HG03139 (cell line): ENCODE data around the gene INPPL1.

Source experiments
- ATAC-seq: cut with Tn5 transposase; IDR thresholded peaks from one replicate; pipeline ENCODE4 v1.9.1; 2021; ENCODE audit not compliant: unreplicated experiment

The INPPL1 gene

DNA sequence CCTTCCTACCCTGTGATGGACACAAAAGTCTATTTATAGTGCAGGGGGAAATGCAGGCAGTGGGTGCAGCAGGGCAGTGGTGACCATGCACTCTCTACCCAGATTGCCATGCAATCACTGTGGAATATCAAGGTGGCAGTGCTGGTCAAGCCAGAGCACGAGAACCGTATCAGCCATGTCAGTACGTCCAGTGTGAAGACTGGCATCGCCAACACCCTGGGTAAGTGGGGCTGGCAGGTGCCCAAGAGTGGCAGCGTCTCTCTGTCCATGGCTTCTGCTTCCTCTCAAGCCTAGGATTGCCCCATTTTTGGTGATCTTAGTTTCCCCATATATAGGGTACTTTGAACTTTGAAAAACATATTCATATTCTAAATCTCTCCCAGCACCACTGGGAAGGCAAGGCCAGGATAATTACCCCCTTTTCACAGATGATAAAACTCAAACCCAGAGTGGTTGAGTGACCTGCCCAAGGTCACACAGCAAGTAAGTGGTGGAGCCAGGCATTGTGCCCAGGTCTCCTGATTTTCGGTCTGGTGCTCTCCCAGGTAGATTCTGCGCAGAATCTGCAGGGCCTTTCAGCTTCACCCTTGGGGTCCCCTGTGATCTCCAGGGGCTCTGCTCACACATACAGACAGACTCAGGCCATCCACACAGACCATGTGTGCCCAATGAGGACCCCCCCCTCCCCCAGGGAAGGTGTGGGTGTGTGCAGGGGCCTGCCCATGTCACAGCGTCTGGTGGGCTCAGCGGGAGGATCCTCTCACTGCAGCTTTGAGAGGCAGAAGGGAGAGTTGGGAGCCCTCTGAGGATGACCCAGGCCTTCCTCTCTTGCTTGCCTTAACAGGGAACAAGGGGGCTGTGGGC, 7.1 kb downstream of the INPPL1 start:
- ATAC-seq = no peak

DNA sequence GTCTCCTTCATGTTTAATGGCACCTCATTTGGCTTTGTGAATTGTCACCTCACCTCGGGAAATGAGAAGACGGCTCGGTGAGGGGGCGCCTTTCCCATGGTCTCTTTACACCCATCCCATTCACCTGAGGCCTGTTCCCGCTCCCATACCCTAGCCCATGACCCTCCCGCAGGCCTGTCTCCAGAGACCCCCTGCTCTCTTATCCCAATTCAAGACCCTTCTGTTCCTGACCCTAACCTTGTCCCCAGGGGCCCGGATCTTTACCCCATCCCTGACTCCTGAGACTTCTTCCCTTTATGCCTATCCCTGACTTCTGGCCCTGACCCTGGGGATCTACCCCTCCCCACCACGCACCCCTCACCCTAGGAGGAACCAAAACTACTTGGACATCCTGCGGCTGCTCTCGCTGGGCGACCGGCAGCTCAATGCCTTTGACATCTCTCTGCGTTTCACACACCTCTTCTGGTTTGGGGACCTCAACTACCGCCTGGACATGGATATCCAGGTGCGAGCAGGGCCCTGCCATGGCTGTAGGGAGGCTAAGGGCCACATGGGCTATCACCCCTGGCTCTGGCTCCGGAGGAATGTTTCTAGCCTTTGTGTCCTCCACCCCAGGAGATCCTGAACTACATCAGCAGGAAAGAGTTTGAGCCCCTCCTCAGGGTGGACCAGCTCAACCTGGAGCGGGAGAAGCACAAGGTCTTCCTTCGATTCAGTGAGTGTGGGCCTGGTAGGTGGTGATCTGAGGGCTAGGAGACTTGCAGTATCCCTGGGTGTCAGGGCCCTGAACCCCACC, 7.9 kb downstream of the INPPL1 start:
- no peak for ATAC-seq

DNA sequence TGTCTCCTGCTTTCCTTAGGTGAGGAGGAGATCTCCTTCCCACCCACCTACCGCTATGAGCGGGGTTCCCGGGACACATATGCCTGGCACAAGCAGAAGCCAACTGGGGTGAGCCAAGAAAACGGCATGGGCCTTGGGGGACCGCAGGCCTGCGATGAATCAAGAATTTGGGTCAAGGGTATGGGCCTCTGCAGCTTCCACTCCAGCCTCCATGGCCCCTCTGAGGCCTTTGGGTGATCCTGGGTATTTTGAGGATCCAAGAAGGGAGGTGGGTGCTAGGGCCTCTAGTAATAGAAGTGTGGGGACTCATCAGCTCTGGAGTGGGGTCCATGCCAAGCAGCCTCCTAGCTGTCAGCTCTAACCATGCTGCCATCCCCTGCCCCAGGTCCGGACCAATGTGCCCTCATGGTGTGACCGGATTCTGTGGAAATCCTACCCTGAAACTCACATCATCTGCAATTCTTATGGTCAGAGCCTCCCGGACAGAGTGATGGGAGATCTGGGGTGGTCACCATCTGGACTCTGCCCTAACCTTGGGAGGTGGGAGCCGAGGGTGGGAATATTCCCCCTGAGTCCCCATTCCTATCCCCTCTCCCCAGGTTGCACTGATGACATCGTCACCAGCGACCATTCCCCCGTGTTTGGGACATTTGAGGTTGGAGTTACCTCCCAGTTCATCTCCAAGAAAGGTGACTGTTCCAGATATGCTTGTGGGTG, 8.6 kb downstream of the INPPL1 start:
- no peak for ATAC-seq

DNA sequence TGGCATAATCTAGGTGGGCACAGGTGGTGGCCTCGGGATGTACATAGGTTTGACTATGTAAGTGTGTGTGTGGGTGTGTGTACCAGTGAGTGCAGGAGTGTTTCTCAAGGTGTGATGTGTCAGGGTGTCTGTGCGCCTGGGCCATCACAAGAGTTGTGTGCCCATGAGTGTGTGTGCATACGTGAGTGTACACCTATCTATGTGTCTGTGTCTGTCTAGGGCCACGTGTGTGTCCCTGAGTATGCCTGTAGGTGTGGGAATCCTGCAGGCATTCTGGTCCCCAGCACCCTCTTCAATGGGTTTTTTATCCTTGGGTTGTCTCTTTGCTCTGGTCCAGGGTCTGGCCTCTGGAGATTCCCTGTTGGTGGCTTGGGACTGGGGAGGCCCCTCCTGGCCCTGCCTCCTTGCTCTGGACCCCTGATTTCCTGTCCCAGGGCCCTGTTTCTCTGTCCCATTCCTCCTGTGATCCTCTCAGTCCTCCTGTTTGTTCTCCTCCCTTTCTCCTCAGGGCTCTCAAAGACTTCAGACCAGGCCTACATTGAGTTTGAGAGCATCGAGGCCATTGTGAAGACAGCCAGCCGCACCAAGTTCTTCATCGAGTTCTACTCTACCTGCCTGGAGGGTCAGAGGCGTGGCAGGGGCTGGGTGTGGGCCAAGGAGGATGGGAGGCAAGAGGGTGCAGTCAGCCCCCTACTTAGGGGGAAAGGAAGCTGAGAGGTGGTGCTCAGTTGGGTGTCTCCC, 9.4 kb downstream of the INPPL1 start:
- no peak for ATAC-seq

DNA sequence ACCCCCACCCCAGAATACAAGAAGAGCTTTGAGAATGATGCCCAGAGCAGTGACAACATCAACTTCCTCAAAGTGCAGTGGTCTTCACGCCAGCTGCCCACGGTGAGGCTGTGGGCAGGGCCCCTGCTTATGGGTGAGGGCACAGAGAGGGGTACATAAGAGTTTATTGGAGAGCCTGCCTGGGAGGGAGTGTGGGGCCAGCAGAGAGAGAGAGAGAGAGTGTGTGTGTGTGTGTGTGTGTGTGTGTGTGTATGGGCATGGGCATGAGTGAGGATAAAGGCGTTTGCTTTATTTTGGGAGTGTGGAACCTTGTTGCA, 9.9 kb downstream of the INPPL1 start:
- no peak for ATAC-seq

DNA sequence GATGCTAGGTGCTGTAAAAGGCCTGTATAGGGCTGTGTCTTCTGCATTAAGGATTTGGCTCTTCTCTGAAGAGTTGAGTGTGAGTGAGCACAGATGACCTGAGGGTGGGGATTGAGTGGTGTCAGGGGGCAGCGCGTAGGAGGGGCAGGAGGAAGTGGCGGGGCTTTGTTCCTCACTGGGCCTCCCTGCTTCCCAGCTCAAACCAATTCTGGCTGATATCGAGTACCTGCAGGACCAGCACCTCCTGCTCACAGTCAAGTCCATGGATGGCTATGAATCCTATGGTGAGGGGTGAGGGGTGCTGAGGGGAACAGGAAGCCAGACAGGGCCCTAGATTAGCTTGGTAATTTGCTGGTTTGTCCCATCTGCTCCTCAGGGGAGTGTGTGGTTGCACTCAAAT, 10.4 kb downstream of the INPPL1 start:
- no peak for ATAC-seq

DNA sequence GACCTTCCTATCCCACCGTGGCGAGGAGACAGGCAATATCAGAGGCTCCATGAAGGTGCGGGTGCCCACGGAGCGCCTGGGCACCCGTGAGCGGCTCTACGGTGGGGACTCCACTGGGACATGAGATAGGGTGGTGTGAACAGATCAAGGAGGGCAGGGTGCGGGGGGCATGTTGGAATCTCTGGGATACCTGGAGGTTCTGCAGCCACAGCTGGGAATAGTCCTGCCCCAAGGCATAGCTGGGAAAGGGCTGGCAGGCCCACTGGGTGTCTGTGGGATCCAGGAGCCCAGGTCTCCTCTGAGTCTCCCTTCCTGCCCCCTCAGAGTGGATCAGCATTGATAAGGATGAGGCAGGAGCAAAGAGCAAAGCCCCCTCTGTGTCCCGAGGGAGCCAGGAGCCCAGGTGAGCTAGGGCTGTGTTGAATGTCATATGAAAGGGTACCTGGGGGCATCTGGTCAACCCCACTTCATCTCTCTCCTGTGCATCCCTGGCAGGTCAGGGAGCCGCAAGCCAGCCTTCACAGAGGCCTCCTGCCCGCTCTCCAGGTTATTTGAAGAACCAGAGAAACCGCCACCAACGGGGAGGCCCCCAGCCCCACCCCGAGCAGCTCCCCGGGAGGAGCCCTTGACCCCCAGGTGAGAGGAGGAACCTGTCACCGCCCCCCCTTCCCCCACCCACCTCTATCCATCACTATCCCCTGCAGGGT, 10.9 kb downstream of the INPPL1 start:
- no peak for ATAC-seq

DNA sequence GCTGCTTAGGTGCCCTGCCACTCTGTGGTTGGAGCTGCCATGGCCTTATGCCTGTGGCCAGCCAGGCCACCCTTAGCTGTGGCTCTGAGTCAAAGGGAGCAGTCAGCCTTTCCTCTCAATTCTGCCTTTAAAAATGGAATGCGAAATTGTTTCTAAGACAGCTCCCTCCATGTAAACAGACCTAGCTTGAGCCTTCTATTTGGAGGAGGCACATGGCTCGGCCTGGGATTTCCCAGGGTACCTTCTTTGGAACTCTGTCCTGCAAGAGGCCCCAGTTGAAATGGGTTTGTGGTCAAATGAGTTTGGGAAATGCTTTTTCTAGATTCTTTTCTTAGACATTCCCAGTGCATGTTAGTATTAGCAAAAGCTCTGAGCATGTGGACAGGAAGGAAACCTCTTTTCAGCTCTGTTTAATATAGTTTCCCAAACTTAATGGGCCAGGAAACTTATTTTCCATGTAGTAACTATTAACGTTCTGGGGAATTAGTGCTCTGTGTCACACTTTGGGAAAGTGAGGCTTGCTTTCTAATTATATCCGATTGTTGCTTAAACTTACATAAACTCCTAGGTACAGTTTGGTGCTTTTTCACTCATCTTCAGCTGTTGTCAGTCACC, 11.6 kb downstream of the INPPL1 start:
- ATAC-seq = no peak

DNA sequence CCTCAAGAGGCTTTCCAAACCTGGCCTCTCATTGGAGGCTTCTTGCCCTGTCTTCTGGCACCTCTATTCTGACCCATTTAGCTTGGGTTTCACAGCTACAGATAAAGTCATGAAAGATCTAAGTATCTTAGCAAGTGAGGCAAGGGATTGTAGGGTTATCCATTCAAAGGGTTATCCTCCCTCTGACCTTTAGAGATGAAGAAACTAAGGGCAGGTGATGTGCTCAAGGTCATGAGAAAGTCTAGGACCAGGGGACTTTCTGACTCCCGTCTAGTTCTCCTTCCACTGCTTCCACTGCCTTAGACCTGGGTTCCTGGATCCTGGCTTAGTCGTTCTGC, 12.2 kb downstream of the INPPL1 start:
- no peak for ATAC-seq

DNA sequence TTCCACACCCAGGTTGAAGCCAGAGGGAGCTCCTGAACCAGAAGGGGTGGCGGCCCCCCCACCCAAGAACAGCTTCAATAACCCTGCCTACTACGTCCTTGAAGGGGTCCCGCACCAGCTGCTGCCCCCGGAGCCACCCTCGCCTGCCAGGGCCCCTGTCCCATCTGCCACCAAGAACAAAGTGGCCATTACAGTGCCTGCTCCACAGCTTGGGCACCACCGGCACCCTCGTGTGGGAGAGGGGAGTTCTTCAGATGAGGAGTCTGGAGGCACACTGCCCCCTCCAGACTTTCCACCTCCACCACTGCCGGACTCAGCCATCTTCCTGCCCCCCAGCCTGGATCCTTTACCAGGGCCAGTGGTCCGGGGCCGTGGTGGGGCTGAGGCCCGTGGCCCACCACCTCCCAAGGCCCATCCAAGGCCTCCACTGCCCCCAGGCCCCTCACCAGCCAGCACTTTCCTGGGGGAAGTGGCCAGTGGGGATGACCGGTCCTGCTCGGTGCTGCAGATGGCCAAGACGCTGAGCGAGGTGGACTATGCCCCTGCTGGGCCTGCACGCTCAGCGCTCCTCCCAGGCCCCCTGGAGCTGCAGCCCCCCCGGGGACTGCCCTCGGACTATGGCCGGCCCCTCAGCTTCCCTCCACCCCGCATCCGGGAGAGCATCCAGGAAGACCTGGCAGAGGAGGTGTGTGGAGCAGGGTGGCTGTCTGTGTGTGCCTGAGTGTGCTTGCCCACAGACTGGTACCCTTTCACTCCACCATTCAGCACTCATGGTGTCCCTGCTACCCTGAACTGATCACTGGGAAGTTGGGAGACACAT, 12.8 kb downstream of the INPPL1 start:
- ATAC-seq = no peak

DNA sequence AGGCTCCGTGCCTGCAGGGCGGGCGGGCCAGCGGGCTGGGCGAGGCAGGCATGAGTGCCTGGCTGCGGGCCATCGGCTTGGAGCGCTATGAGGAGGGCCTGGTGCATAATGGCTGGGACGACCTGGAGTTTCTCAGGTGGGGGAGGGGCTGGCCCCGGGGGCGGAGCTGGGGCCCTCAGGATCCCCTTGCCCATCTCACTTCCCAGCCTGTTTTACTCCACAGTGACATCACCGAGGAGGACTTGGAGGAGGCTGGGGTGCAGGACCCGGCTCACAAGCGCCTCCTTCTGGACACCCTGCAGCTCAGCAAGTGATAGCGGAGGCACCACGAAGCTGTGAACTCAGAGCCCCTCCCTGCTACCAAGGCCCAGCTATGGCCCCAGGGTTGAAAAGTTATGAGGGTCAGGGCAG, 13.5 kb downstream of the INPPL1 start:
- no peak for ATAC-seq

DNA sequence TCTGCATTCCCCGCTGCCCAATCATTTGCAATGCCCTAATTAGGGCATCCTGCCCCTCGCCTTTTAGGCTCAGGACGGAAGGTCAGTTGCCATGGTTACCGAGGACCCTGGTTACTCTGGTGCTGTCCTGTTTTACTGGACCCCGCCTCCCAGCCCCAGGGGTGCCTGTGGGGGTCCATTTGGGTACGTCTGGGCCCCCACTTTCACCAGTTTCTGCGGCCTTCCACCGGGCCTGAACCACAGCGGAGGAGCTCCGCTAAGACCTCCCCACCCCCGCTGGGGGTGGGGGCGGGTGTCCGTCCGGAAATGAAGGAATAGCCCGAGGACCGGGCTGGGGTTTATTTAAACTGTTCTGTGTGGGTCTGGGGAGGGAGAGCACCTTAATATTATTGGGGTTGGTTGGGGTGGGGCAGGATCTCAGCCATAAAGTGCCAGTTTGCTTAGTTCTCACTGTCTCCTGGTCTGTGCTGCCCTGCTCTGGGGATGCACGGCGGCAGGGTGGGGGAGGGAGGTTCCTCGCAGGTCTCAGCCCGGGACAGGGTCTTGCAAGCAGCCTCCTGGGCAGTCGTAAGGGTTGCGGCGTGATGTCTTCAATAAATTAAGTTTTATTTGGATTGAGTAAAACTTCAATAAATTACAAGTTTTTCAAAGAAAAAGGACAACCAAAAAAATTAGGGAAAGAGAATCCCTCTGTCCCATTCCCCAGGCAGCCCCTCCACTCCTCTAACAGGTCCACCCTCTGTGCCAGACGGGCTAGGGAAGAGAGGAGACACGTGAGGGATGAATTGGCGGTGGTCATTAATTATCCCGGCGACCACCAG, 14.1 kb downstream of the INPPL1 start:
- no peak for ATAC-seq

DNA sequence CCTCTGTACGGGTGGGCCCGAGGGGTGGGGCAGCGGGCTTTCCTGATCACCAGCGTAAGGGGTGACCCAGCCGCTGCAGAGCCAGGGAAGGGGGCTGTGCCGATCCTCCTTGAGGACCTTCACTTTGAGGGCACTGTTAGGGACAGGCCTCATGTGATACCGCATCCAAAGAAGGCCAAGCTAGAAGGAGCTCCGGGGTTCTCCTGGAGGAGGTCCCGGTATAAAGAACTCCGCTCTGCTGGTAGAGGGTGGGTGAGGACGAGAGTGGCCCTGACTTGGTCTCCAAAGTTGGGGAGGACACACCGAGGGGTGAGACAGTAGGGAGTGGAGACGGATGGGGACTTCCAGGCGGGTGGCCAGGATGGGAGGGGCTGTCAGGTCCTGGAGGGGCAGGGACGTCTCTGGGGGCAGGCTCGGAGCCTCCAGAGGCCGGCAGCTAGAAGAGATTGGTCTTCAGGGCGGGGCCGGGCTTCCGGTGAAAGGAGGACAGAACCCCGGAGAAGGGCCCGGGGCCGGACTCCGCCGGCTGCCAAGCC, 14.8 kb downstream of the INPPL1 start:
- ATAC-seq = no peak

DNA sequence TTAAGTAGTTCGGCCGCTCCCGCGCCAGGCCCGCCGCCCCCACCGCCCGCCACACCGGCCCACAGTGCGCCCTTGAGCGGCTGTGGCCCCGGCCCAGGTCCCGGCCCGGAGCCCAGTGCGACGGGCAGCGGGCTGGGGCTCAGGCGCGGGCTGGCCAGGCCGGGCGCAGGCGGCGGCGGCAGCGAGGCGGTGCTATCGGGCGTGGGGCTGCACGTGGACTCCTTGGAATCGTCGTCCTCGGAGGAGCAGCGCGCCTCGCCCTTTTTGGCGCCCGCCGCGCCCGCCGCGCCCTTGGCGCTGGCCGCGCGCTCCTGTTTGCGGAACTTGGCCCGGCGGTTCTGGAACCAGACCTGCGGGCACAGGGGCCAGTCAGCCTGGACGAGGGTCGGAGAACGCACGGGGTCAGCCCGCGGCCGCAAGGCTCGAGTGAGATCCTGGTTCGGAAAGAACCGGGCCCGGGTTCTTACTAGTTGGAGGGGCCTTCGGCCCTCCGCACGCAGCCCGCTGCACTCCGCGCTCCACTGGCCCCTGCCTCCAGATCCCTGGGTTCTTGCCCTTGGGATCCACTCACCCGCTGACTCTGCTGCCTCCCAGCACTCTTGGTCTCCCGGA, 15.4 kb downstream of the INPPL1 start:
- ATAC-seq = no peak

DNA sequence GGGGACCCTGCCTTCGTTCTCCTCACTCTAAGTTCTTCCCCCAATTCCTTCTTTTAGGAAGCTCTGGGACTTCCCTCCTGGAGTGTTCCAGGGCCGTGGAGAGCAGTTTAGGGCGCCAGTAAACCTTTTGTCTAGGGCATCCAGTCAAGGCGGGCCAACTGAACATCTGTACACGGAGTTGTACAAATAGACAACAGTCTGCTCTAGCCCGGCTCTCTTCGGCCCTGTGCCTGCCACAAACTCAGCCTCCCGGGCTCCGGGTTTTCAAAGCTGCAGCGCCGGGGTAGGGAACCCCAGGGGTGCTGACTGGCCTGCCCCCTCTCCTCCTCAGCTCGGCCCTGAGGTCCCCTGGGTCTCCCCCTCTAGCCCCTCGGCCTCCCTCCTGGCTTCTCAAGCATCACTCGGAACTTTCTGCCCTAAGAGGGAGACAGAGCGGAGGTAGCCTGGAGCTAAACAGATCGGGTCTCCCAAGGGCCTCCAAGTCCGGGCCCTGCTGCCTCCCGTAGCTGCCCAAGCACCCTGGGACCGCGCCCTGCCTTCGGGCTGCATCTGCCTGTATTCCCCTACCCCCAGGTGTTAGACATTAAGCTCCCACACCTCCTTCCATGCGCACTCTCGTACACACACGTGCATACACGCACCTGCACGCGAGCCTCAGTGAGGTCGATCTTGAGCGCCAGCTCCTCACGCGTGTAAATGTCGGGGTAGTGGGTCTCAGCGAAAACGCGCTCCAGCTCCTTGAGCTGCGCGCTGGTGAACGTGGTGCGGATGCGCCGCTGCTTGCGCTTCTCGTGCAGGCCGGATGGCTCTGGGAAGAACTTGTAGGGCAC, 16.1 kb downstream of the INPPL1 start:
- ATAC-seq = no peak

DNA sequence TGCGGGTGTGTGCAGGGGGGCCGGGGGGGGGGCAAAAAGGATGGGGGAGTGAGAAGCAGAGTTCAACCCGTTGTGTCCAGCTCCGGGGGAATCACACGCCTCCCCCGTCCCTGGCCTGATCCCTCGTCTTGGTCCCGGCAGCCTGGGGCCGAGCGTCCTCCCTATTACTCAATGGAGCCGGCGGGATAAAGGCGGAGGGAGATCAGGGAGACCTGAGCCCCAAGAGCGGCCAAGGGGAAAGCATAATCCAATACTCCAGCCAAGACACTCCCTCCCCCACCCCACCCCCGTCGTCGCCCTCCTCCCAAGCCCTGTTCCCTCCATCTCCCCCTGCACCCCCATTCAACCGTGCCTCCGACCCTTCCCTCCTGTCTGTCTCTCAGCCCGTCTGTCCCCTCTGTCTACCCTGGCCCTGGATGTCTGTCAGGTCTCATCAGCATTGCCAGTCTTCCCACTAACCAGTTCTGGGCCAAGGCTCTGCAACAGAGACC, 16.8 kb downstream of the INPPL1 start:
- no peak for ATAC-seq

DNA sequence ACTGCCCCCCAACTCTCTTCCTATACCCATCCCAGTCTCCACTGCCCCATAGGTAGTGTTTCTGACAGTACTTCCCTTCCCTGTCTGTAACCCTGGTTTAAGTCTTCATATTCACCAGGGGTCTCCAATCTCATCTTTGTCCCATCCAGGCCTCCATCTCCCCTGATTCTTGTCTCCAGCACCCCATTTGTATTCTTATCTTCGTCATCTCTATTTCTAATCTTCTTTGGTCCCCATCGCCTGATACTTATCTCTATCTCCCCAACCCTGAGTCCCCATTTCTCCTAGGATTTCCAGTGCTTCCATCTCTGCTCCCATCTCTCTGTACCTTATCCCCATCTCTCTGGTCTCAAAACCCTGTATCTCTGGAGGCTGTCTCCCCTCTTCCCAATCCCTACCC, 17.6 kb downstream of the INPPL1 start:
- no peak for ATAC-seq
